GM12875 (cell line): ENCODE measurements around the gene BMS1.

Experiments
- H3K4me3 ChIP-seq: one replicate; pipeline ENCODE4 v1.5.1; 2011; ENCODE audit warnings: low read depth, low read length, control low read depth
- TF ChIP-seq, protein P1 (sequence below): IDR thresholded peaks from 2 replicates; pipeline ENCODE4 v1.5.1; 2011; ENCODE audit warnings: low read depth, mild to moderate bottlenecking, control low read depth, inconsistent platforms, low read length, moderate library complexity, borderline replicate concordance; ENCODE audit not compliant: insufficient read depth

Gene BMS1

DNA sequence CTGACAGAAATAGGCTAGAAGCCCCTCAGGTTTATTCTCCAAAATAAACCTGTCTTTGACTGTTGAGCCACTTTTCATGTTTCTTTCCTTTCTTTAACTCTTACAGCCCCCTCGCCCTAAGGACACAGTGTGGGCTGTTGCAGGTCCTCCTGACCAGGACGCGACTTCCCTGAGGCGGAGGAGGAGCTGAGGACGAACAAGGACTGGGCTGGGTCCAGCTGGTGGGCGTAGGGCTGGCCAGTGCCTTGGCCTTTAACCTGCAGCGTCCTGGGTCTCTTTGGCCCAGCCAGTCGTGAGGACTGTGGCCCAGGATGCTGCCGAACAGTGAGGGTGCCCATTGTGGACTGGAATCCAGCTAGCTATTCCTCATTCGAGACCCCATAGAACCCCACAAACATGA lies 13.4 kb upstream of the BMS1 start:
- no peak overlapping the region for H3K4me3 ChIP-seq
- TF ChIP-seq, protein P1, sequence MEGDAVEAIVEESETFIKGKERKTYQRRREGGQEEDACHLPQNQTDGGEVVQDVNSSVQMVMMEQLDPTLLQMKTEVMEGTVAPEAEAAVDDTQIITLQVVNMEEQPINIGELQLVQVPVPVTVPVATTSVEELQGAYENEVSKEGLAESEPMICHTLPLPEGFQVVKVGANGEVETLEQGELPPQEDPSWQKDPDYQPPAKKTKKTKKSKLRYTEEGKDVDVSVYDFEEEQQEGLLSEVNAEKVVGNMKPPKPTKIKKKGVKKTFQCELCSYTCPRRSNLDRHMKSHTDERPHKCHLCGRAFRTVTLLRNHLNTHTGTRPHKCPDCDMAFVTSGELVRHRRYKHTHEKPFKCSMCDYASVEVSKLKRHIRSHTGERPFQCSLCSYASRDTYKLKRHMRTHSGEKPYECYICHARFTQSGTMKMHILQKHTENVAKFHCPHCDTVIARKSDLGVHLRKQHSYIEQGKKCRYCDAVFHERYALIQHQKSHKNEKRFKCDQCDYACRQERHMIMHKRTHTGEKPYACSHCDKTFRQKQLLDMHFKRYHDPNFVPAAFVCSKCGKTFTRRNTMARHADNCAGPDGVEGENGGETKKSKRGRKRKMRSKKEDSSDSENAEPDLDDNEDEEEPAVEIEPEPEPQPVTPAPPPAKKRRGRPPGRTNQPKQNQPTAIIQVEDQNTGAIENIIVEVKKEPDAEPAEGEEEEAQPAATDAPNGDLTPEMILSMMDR: no peak

DNA sequence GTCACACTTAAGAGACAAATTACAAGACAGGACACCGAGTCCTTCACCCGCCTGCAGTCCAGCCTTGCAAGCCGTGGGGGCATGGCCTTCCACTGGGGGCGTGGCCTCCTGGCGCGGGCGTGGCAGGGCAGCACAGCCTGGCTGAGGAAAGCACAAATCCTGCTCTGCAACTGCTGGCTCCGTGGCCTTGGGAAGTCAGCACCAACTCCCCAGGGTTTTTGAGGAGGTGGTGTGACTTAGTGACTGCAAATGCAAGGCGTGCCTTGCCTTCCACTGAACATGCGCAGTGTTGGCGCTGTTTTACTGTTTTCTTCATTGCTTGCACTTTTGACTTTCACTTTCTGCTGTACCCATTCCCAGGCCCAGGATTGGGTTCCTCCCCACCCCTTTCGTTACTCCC lies 12.9 kb upstream of the BMS1 start:
- no peak overlapping the region for H3K4me3 ChIP-seq
- TF ChIP-seq, protein P1: no peak

DNA sequence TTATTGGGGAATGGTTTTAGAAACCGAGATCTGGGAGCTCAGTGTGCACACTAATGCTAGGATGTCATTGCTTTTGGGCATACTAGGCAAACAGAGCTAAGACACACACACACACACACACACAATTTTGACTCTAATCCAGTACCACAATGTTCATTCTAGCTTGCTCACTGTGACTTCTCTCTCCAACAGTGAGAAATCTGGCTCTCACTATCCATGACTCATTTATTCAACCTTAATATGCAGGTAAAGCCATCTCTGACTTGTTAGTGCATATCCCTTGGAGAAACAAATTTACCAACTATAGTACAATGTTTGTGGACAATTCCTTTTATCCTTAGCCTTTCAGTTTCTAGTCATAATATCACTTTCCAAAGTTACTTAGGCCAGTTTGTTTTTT lies 5.9 kb upstream of the BMS1 start:
- TF ChIP-seq, protein P1: no peak
- no peak overlapping the region for H3K4me3 ChIP-seq

DNA sequence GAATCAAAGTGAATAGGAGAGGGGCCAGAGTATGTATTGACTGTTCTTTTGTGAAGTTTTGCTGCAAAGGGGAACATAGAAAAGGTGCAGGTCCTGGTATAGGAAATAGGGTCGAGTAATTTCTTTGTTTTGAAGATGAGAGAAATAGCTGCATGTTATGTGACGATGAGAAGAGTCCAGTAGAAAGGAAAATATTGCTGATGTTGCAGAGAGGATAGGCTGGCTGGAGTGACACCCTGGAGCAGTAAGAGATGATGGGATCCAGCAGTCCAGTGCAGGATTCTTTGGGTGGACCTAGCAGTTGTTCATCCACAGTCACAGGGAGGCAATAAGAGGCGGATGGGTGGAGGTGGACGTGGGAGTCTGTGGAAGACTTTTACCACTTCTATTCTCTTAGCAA lies 2.1 kb upstream of the BMS1 start:
- TF ChIP-seq, protein P1: no peak
- no peak overlapping the region for H3K4me3 ChIP-seq

DNA sequence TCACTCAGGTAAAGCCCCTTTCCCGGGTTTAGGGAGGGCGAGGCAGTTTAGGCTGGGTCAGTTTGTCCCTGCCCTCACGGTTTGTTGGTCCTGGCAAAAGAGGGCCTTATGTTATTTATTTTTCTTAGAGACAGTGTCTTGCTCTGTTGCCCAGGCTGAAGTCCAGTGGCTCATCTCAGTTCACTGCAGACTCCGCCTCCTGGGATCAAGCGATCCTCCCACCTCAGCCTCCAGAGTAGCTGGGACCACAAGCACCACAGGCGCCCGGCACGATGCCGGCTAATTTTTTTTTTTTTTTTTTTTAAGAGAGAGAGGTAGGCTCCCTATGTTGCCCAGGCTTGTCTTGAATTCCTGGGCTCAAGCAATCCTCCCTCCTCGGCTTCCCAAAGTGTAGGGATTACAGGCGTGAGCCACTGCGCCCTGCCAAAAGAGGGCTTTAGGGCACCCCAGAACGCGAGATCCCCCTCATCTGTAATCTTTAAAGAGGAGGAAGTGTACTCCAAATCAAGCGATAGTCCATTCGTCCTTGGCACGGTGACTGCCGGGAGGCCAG lies 626 bp upstream of the BMS1 start:
- TF ChIP-seq, protein P1: no peak
- H3K4me3 ChIP-seq: peak overlapping the region; percentile 75

DNA sequence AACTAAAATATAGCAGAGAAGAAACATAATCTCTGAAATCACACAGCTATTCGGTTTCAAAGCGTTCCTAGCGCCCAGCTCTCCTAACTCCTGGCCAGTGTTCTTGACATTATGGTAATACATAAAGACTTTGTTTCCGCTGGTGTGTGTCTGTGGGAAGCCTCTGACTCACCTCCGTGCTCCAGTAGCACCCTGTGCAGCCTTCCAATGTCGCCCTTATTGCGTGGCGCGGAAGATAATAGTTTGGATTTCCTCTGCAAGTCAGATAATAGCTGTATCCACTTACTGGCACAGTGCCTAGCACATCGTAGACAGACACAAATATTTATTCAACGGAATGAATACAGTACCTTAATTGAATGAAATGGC lies 570 bp downstream of the BMS1 start:
- TF ChIP-seq, protein P1: no peak
- H3K4me3 ChIP-seq: peak overlapping the region; percentile 75

DNA sequence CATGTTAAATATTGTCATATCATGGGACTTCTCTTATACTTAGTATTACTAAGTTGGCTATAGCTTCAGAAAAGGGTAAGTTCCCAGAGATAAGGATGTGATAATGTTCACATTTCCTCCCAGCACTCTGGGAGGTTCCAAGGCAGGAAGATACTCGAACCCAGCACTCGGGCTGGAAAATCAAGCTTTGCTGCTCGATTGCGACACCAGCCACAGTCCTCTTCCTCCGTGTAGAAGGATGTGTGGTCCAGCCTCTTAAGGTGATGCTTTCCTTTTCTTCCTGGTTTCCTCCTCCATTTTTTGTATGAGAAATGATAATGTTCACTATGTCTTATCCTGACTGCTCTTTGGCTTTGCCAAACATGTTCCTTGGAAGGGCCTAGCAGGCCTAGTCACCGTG lies 3.2 kb downstream of the BMS1 start:
- TF ChIP-seq, protein P1: no peak
- H3K4me3 ChIP-seq: no peak overlapping the region
